ENCODE measurements around the gene SPINK4. TPM values are rescaled to one million over a fixed set of nuclear protein-coding genes. Genes with fewer than 3 reads are reported as not detected.

The SPINK4 gene
- total RNA-seq, 1 experiment from 2014 or later = not detected

DNA sequence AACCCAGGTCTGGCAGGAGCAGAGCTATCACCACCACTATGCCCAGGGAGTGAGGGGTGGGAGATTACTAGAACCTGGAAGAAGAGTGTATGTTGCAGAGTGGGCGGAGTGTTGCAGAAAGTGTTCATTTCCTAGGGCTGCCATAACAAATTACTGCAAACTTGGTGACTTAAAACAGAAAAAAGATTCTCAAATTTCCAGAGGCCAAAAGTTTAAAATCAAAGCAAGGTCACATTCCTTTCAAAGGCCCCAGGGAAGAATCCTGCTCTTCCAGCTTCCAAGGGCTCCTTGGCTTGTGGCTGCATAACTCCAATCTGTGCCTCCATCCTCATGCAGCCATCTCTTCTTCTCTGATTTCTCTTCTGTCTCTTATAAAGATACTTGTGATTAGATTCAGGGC is 30.6 kb upstream of the SPINK4 start:
- Histone ChIP-seq H3K9me3 (ENCODE audit: control insufficient read depth in 1 of 2, insufficient read depth in 1 of 2, low read depth in 1 of 2, low read length in 2 of 2) (no peaks in the 10 kb centered on the region), H3K4me3 (replicated peaks in 1 of 2; ENCODE audit: low read depth in 1 of 2, low read length in 2 of 2) (no peak overlapping the region), H3K4me2 (ENCODE audit: low read length) (no peak overlapping the region), H3K27me3 (ENCODE audit: insufficient read depth, low read length) (no peaks in the 10 kb centered on the region), H2AFZ (ENCODE audit: low read depth, low read length, poor library complexity, severe bottlenecking) (no peak overlapping the region), H3K27ac (ENCODE audit: low read depth, low read length) (no peak overlapping the region), H3K79me2 (ENCODE audit: insufficient read depth, low read length) (no peaks in the 10 kb centered on the region), H3K9me2 (ENCODE audit: insufficient read depth) (no peaks in the 10 kb centered on the region; the same call in 1 of the 2 replicates), H3K36me3 (ENCODE audit: control insufficient read depth in 1 of 2, insufficient read depth in 2 of 2, low read length in 2 of 2) (no peaks in the 10 kb centered on the region), H3K4me1 (ENCODE audit: control insufficient read depth in 1 of 2, insufficient read depth in 2 of 2, low read length in 2 of 2) (peaks cover 14 to 26% of the 10 kb centered on the region in 2 experiments), H3K9ac (ENCODE audit: low read length) (no peak overlapping the region), H4K20me1 (ENCODE audit: insufficient read depth) (no peaks in the 10 kb centered on the region)
- no TSS peak for BruUV-seq (replicated peaks)
- DNase-seq (ENCODE audit: low read depth, low spot score) (no peak), ATAC-seq (no peak)
- ChIA-PET CTCF (no interaction called here), RAD21 (ENCODE audit: low non-redundant PET in 1 of 2, low total read pairs in 2 of 2, uncharacterized antibody in 2 of 2, unreplicated experiment in 2 of 2) (no interaction called here), POLR2A (no interaction called here)
- intact Hi-C loops (cut with micrococcal nuclease) = no loop called here
- TF ChIP-seq REST (IDR thresholded peaks at IDR 0.05; ENCODE audit: low read depth) = no peak
- TF ChIP-seq, protein P1, sequence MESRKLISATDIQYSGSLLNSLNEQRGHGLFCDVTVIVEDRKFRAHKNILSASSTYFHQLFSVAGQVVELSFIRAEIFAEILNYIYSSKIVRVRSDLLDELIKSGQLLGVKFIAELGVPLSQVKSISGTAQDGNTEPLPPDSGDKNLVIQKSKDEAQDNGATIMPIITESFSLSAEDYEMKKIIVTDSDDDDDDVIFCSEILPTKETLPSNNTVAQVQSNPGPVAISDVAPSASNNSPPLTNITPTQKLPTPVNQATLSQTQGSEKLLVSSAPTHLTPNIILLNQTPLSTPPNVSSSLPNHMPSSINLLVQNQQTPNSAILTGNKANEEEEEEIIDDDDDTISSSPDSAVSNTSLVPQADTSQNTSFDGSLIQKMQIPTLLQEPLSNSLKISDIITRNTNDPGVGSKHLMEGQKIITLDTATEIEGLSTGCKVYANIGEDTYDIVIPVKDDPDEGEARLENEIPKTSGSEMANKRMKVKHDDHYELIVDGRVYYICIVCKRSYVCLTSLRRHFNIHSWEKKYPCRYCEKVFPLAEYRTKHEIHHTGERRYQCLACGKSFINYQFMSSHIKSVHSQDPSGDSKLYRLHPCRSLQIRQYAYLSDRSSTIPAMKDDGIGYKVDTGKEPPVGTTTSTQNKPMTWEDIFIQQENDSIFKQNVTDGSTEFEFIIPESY (IDR thresholded peaks at IDR 0.05; ENCODE audit: extremely low read depth, insufficient replicate concordance, low read length) = no peak
- TF ChIP-seq EZH2 (IDR thresholded peaks at IDR 0.05) = no peak
- no peak for TF ChIP-seq POLR2AphosphoS5 (IDR thresholded peaks at IDR 0.05; ENCODE audit: low read depth, low read length)
- no peak for TF ChIP-seq ELF1 (IDR thresholded peaks at IDR 0.05; ENCODE audit: borderline replicate concordance, low read depth)
- TF ChIP-seq SP1 (IDR thresholded peaks at IDR 0.05; ENCODE audit: low read depth) = no peak

All from HCT116 (cell line).